Measurements from ENCODE around the gene RETREG3. TPM values are rescaled to one million over a fixed set of nuclear protein-coding genes. Genes with fewer than 3 reads are reported as not detected.

Gene RETREG3
- total and polyA plus RNA-seq, 2 donors (not counting 1 experiment from before 2014, with no cell fraction given) = 37.5 to 67.0 TPM

DNA sequence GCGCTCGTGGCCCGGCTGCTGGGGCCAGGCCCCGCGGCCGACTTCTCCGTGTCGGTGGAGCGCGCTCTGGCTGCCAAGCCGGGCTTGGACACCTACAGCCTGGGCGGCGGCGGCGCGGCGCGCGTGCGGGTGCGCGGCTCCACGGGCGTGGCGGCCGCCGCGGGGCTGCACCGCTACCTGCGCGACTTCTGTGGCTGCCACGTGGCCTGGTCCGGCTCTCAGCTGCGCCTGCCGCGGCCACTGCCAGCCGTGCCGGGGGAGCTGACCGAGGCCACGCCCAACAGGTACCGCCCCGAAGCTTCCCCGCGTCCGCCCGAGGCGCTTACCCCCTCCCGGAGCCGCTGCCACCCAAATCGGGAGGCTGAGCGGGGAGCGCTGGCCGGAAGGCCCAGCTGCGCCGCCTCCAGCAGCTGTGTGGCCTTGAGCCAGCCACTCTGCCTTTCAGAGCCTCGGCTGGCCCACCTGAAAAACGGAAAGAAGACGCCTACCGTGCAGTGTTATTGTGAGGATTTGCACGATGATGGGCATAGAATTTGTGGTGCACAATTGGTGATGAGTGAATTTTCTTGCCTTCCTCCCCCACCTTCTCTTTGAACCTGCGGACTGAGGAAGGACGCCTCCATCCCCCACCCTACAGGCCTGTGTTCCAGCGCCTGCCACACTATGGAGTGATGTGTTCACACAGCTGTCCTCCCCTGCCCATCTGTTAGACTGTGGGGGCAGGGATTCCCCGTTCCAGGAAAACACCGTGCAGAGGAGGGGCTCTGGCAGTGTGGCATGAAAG lies 72.6 kb downstream of the RETREG3 start:
- peaks cover 11% of the 10 kb centered on the region for H3K4me1 ChIP-seq (ENCODE audit: control insufficient read depth, extremely low read depth, insufficient read depth, low read length)
- peak overlapping the region; percentile 7 for H2AFZ ChIP-seq (ENCODE audit: low read length)
- peak overlapping the region; percentile 70 for H3K27ac ChIP-seq (ENCODE audit: insufficient read depth, low read length)

DNA sequence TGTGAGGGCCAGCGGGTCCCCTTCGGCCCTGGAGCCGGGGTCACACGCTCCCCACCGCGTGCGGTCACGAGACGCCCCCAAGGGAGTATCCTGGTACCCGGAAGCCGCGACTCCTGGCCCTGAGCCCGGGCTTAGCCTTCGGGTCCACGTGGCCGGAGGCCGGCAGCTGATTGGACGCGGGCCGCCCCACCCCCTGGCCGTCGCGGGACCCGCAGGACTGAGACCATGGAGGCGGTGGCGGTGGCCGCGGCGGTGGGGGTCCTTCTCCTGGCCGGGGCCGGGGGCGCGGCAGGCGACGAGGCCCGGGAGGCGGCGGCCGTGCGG lies 73.2 kb downstream of the RETREG3 start, which contains the start of gene NAGLU:
Gene NAGLU, plus strand, starts transcription at position 194 of the 324 bp plus-strand sequence. Its CDS starts 32 bp downstream, at position 226.
- H4K20me1 ChIP-seq (ENCODE audit: control insufficient read depth, extremely low read depth, insufficient read depth, low read length) = no peaks in the 10 kb centered on the region
- peak within 1 kb of the TSS; percentile 76 to 85 (median 78) for H3K4me3 ChIP-seq (replicated peaks in 1 of 4; ENCODE audit: control extremely low read depth in 1 of 4, insufficient read depth in 1 of 4, low read depth in 3 of 4, low read length in 4 of 4)
- peaks cover 12% of the 10 kb centered on the region for H3K36me3 ChIP-seq (ENCODE audit: control insufficient read depth, insufficient read depth, low read length)
- H3K79me2 ChIP-seq (ENCODE audit: control insufficient read depth, insufficient read depth, low read length) = peaks cover 9% of the 10 kb centered on the region
- no peaks in the 10 kb centered on the region for H3K27me3 ChIP-seq (ENCODE audit: control insufficient read depth, insufficient read depth, low read length)
- peak within 1 kb of the TSS; percentile 70 for H3K27ac ChIP-seq (ENCODE audit: insufficient read depth, low read length)
- H3K4me1 ChIP-seq (ENCODE audit: control insufficient read depth, extremely low read depth, insufficient read depth, low read length) = peaks cover 13% of the 10 kb centered on the region
- peak within 1 kb of the TSS; percentile 82 for H3K9ac ChIP-seq (ENCODE audit: insufficient read depth, low read length)
- peak; percentile 76 to 88 for DNase-seq (ENCODE audit: low read depth in 2 of 2)
- no peak for TF ChIP-seq EZH2 (IDR thresholded peaks at IDR 0.05; ENCODE audit: low read length, missing control alignments)
- TF ChIP-seq, protein P1, sequence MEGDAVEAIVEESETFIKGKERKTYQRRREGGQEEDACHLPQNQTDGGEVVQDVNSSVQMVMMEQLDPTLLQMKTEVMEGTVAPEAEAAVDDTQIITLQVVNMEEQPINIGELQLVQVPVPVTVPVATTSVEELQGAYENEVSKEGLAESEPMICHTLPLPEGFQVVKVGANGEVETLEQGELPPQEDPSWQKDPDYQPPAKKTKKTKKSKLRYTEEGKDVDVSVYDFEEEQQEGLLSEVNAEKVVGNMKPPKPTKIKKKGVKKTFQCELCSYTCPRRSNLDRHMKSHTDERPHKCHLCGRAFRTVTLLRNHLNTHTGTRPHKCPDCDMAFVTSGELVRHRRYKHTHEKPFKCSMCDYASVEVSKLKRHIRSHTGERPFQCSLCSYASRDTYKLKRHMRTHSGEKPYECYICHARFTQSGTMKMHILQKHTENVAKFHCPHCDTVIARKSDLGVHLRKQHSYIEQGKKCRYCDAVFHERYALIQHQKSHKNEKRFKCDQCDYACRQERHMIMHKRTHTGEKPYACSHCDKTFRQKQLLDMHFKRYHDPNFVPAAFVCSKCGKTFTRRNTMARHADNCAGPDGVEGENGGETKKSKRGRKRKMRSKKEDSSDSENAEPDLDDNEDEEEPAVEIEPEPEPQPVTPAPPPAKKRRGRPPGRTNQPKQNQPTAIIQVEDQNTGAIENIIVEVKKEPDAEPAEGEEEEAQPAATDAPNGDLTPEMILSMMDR (conservative IDR thresholded peaks at IDR 0.05 in 1 of 2, IDR thresholded peaks at IDR 0.05 in 1 of 2; ENCODE audit: low read depth in 1 of 2, low read length in 2 of 2) = no peak
- peak within 1 kb of the TSS; percentile 89 for H3K4me2 ChIP-seq (ENCODE audit: extremely low read depth, insufficient read depth, low read length)
- H2AFZ ChIP-seq (ENCODE audit: low read length) = peak within 1 kb of the TSS; percentile 60
- H3K9me3 ChIP-seq (ENCODE audit: control insufficient read depth, insufficient read depth, low read depth, low read length) = no peaks in the 10 kb centered on the region

More for the DNA sequence above, 72.6 kb downstream of the RETREG3 start:
- no peak for TF ChIP-seq EZH2 (IDR thresholded peaks at IDR 0.05; ENCODE audit: low read length, missing control alignments)
- TF ChIP-seq, protein P1 (conservative IDR thresholded peaks at IDR 0.05 in 1 of 2, IDR thresholded peaks at IDR 0.05 in 1 of 2; ENCODE audit: low read depth in 1 of 2, low read length in 2 of 2) = no peak
- Histone ChIP-seq H3K27me3 (ENCODE audit: control insufficient read depth, insufficient read depth, low read length) (no peaks in the 10 kb centered on the region), H3K79me2 (ENCODE audit: control insufficient read depth, insufficient read depth, low read length) (peaks cover 9% of the 10 kb centered on the region), H3K36me3 (ENCODE audit: control insufficient read depth, insufficient read depth, low read length) (peaks cover 12% of the 10 kb centered on the region), H4K20me1 (ENCODE audit: control insufficient read depth, extremely low read depth, insufficient read depth, low read length) (no peaks in the 10 kb centered on the region), H3K4me3 (replicated peaks in 1 of 4; ENCODE audit: control extremely low read depth in 1 of 4, insufficient read depth in 1 of 4, low read depth in 3 of 4, low read length in 4 of 4) (peak overlapping the region; percentile 76 to 85 (median 78)), H3K4me2 (ENCODE audit: extremely low read depth, insufficient read depth, low read length) (peak overlapping the region; percentile 89), H3K9me3 (ENCODE audit: control insufficient read depth, insufficient read depth, low read depth, low read length) (no peaks in the 10 kb centered on the region), H3K9ac (ENCODE audit: insufficient read depth, low read length) (peak overlapping the region; percentile 82)
- DNase-seq (ENCODE audit: low read depth in 2 of 2) = peak; percentile 79 to 84

DNA sequence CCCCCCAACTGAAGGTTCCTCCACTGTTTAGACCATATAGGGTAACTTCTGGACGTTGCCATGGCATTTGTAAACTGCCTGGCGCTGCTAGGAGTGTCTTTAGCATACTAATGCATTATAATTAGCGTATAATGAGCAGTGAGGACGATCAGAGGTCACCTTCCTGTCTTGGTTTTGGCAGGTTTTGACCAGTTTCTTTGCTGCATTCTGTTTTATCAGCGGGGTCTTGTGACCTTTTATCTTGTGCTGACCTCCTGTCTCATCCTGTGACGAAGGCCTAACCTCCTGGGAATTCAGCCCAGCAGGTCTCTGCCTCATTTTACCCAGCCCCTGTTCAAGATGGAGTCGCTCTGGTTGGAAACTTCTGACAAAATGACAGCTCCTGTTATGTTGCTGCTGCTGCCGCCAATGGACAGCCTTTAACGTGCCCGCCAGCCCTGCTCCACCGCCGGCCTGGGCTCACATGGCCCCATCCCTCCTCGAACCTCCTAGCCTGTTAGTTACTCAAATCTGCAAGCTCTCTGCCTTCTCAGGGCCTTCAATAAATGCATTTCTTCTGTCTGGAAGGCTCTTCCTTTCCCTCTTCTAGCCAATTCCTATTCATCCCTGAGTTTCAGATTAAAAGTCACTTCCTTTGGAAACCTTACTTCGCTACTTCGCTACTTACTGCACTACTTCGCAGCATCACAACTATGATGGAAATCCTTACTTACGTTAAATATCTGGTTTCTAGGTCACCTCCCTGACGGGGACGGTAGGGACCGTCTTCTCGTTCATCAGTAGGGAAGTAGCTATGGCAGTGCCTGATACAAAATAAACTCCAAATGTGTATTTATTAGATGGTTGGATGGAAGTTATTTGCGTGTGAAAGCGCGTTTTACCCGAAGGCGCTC lies 73.8 kb downstream of the RETREG3 start:
- no peaks in the 10 kb centered on the region for H3K9me3 ChIP-seq (ENCODE audit: control insufficient read depth, insufficient read depth, low read depth, low read length)
- peak overlapping the region; percentile 60 for H2AFZ ChIP-seq (ENCODE audit: low read length)
- H3K27ac ChIP-seq (ENCODE audit: insufficient read depth, low read length) = peak overlapping the region; percentile 70
- no peak for DNase-seq (ENCODE audit: low read depth in 2 of 2)
- no peak overlapping the region for H3K9ac ChIP-seq (ENCODE audit: insufficient read depth, low read length)
- H3K79me2 ChIP-seq (ENCODE audit: control insufficient read depth, insufficient read depth, low read length) = peaks cover 9% of the 10 kb centered on the region
- H3K36me3 ChIP-seq (ENCODE audit: control insufficient read depth, insufficient read depth, low read length) = peaks cover 11% of the 10 kb centered on the region
- H3K4me3 ChIP-seq (replicated peaks in 1 of 4; ENCODE audit: control extremely low read depth in 1 of 4, insufficient read depth in 1 of 4, low read depth in 3 of 4, low read length in 4 of 4) = peak overlapping the region; percentile 8 to 78 (median 68)
- peaks cover 13% of the 10 kb centered on the region for H3K4me1 ChIP-seq (ENCODE audit: control insufficient read depth, extremely low read depth, insufficient read depth, low read length)
- TF ChIP-seq EZH2 (IDR thresholded peaks at IDR 0.05; ENCODE audit: low read length, missing control alignments) = no peak
- TF ChIP-seq, protein P1 (conservative IDR thresholded peaks at IDR 0.05 in 1 of 2, IDR thresholded peaks at IDR 0.05 in 1 of 2; ENCODE audit: low read depth in 1 of 2, low read length in 2 of 2) = no peak
- no peaks in the 10 kb centered on the region for H3K27me3 ChIP-seq (ENCODE audit: control insufficient read depth, insufficient read depth, low read length)
- H3K4me2 ChIP-seq (ENCODE audit: extremely low read depth, insufficient read depth, low read length) = peak overlapping the region; percentile 89
- H4K20me1 ChIP-seq (ENCODE audit: control insufficient read depth, extremely low read depth, insufficient read depth, low read length) = no peaks in the 10 kb centered on the region

Data from fibroblast of lung (primary cell).